GM18511 (cell line): Measurements from ENCODE around the gene SERP2.
"Not testable (repeated sequence)": the region's sequence is repeated elsewhere in the genome, so short reads cannot be mapped to it uniquely, and the experiment has no call there.

ENCODE experiments used
- ATAC-seq: cut with Tn5 transposase; IDR thresholded peaks from one replicate; pipeline ENCODE4 v1.9.1; 2021; ENCODE audit warnings: mild to moderate bottlenecking, moderate library complexity; ENCODE audit not compliant: unreplicated experiment

SERP2 gene

GRCh38 chr13:44373601-44374347 is at the start of gene SERP2:
Gene SERP2 (plus strand): TSS chr13:44373824. CDS start chr13:44374026, 202 bp downstream.
- ATAC-seq = no peak

- no peak for ATAC-seq
These were observed 46.7 kb upstream of the SERP2 start for GRCh38 chr13:44326961-44327360.

- ATAC-seq = not testable (repeated sequence)
These were observed 44.6 kb upstream of the SERP2 start for GRCh38 chr13:44329041-44329440.

- no peak for ATAC-seq
These were observed 43.6 kb upstream of the SERP2 start for GRCh38 chr13:44329909-44330545.

- no peak for ATAC-seq
These were observed 42.2 kb upstream of the SERP2 start for GRCh38 chr13:44331446-44331845.

- ATAC-seq = no peak
These were observed 41.4 kb upstream of the SERP2 start for GRCh38 chr13:44331912-44332851.

GRCh38 chr13:44333950-44334655 is 39.5 kb upstream of the SERP2 start:
- no peak for ATAC-seq

- no peak for ATAC-seq
These were observed 38.9 kb upstream of the SERP2 start for GRCh38 chr13:44334751-44335150.

- no peak for ATAC-seq
These were observed 36.7 kb upstream of the SERP2 start for GRCh38 chr13:44336934-44337333.

GRCh38 chr13:44337581-44337980 is 36.0 kb upstream of the SERP2 start:
- ATAC-seq = no peak

- ATAC-seq = no peak
These were observed 33.1 kb upstream of the SERP2 start for GRCh38 chr13:44340508-44340907.

- no peak for ATAC-seq
These were observed 30.9 kb upstream of the SERP2 start for GRCh38 chr13:44342741-44343140.

- ATAC-seq = no peak
These were observed 27.1 kb upstream of the SERP2 start for GRCh38 chr13:44346534-44346933.

- ATAC-seq = no peak
These were observed 26.3 kb upstream of the SERP2 start for GRCh38 chr13:44347301-44347700.

- no peak for ATAC-seq
These were observed 25.7 kb upstream of the SERP2 start for GRCh38 chr13:44347949-44348348.

- ATAC-seq = no peak
These were observed 22.7 kb upstream of the SERP2 start for GRCh38 chr13:44350775-44351504.

GRCh38 chr13:44351505-44351854 is 22.1 kb upstream of the SERP2 start:
- no peak for ATAC-seq

GRCh38 chr13:44352202-44352601 is 21.4 kb upstream of the SERP2 start:
- ATAC-seq = no peak

GRCh38 chr13:44352671-44353070 is 21.0 kb upstream of the SERP2 start:
- no peak for ATAC-seq

GRCh38 chr13:44354331-44354730 is 19.3 kb upstream of the SERP2 start:
- no peak for ATAC-seq
